Measurements from ENCODE around the gene TUBB6. TPM values are rescaled to one million over a fixed set of nuclear protein-coding genes. Genes with fewer than 3 reads are reported as not detected.
A peak's percentile ranks its signal among the peaks of the same experiment; 100 is the strongest.

TUBB6 gene
- total RNA-seq, 1 donor from 2014 or later, result 31.9 TPM

GRCh38 chr18:12373116-12373770, 65.2 kb downstream of the TUBB6 start:
- Mint-ChIP-seq H3K27me3 (no peaks in the 10 kb centered on the region), H3K36me3 (ENCODE audit: low read depth) (peaks cover 29% of the 10 kb centered on the region), H3K4me3 (peak overlapping the region; percentile 0), H3K4me1 (peaks cover 41% of the 10 kb centered on the region), H3K9me3 (no peaks in the 10 kb centered on the region), H3K27ac (no peak overlapping the region)
- DNase-seq (no peak), ATAC-seq (ENCODE audit: low read depth) (no peak)
- intact Hi-C loops (cut with micrococcal nuclease), result loop anchor here (10.0 kb wide), 1 partner anchor 1848 kb away; the partner anchor contains the start of gene NAPG
- POLR2A ChIA-PET, result interaction anchor here (0.6 kb wide), 1 partner anchor 17 kb away, joined by 3 read pairs; no protein-coding TSS in a partner anchor
- no peak for TF ChIP-seq CTCF (IDR thresholded peaks at IDR 0.05)
- CTCF ChIA-PET, result interaction anchor here (0.8 to 1.5 kb wide), 2 partner anchors 45 to 561 kb away, joined by 3 to 4 read pairs; no protein-coding TSS in a partner anchor

GRCh38 chr18:12373771-12374116, 65.7 kb downstream of the TUBB6 start:
- H3K9me3 Mint-ChIP-seq, result no peaks in the 10 kb centered on the region
- no peak overlapping the region for H3K27ac Mint-ChIP-seq
- ChIA-PET CTCF (interaction anchor here (1.5 kb wide), 1 partner anchor 45 kb away, joined by 3 read pairs; no protein-coding TSS in a partner anchor), POLR2A (no interaction called here)
- no peak for TF ChIP-seq CTCF (IDR thresholded peaks at IDR 0.05)
- peaks cover 41% of the 10 kb centered on the region for H3K4me1 Mint-ChIP-seq
- intact Hi-C loops (cut with micrococcal nuclease), result loop anchor here (10.0 kb wide), 1 partner anchor 1849 kb away; the partner anchor contains the start of gene NAPG
- no peaks in the 10 kb centered on the region for H3K27me3 Mint-ChIP-seq
- peaks cover 27% of the 10 kb centered on the region for H3K36me3 Mint-ChIP-seq (ENCODE audit: low read depth)
- DNase-seq, result no peak
- no peak for ATAC-seq (ENCODE audit: low read depth)
- H3K4me3 Mint-ChIP-seq, result peak overlapping the region; percentile 0

- ChIA-PET CTCF (interaction anchor here (1.5 kb wide), 1 partner anchor 46 kb away, joined by 3 read pairs; no protein-coding TSS in a partner anchor), POLR2A (interaction anchor here (0.6 kb wide), 1 partner anchor 23 kb away, joined by 3 read pairs; no protein-coding TSS in a partner anchor)
- peaks cover 20% of the 10 kb centered on the region for H3K36me3 Mint-ChIP-seq (ENCODE audit: low read depth)
- DNase-seq (no peak), ATAC-seq (ENCODE audit: low read depth) (no peak)
- H3K9me3 Mint-ChIP-seq, result no peaks in the 10 kb centered on the region
- H3K27ac Mint-ChIP-seq, result no peak overlapping the region
- intact Hi-C loops (cut with micrococcal nuclease), result loop anchor here (10.0 kb wide), 1 partner anchor 1850 kb away; the partner anchor contains the start of gene NAPG
- TF ChIP-seq CTCF (IDR thresholded peaks at IDR 0.05), result no peak
- no peaks in the 10 kb centered on the region for H3K27me3 Mint-ChIP-seq
- H3K4me1 Mint-ChIP-seq, result peaks cover 41% of the 10 kb centered on the region
- H3K4me3 Mint-ChIP-seq, result peak overlapping the region; percentile 50
These were observed 66.4 kb downstream of the TUBB6 start for GRCh38 chr18:12374401-12374800.

Other genes with a start within 250 kb of the TUBB6 start
- not detected in 2 replicates for gene ANKRD62, start 214.4 kb upstream of the TUBB6 start, total RNA-seq
- not detected in 2 replicates for gene CIDEA, start 53.9 kb upstream of the TUBB6 start, total RNA-seq
- gene AFG3L2, start 69.0 kb downstream of the TUBB6 start, total RNA-seq, result 48.0 and 49.9 TPM in 2 replicates
- gene PRELID3A, start 99.7 kb downstream of the TUBB6 start, total RNA-seq, result 2.2 and 2.5 TPM in 2 replicates

Data from activated B cell treated with CpG ODN at 0.5 μM for 24 hours (primary cell).